ENCODE measurements around the gene AFF1. TPM values are rescaled to one million over a fixed set of nuclear protein-coding genes. Genes with fewer than 3 reads are reported as not detected.
"Not testable (repeated sequence)": the region's sequence is repeated elsewhere in the genome, so short reads cannot be mapped to it uniquely, and the experiment has no call there.

AFF1 gene
- total RNA-seq, 2 experiments from 2014 or later: 42.3 to 67.5 TPM

DNA sequence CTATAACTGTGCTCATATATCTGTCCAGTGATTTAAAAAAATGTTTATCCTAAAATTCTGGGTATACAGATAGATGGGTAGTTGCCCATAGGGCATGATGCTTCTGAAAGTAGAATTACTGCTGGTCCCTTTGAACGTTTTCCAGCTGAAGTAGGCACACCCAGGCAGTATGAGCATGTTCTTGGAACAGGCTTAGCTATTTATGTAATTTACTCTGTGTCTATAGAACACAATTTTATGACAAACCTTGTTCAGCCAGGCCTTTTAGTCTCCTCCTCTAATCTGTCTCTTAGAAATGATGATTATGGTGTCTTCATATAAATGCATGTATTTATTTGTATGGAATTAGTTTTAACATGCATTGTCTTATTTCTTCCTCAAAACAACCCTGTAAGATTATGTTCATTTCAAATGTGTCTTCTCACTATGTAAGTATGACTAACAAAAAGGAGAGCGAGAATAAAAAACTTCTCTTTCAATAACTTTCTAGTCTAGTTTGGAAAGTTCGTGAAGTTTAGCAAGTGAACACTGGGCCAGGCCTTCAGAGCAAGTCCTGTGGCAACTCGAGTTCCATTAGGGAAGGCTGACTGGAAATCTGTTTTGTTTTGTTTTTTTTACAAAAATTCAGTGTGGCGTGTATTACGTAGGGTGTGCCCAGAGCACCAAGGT is 142.0 kb downstream of the AFF1 start:
- peaks cover 11% of the 10 kb centered on the region for H3K36me3 Mint-ChIP-seq
- H3K27me3 Mint-ChIP-seq: no peaks in the 10 kb centered on the region
- no peak overlapping the region for H3K4me3 Mint-ChIP-seq
- H3K9me3 Mint-ChIP-seq (ENCODE audit: low read depth): no peaks in the 10 kb centered on the region
- DNase-seq (no peak), ATAC-seq (no peak)
- CTCF ChIA-PET: interaction anchor here (0.6 to 1.2 kb wide), 3 partner anchors 16 to 75 kb away, joined by 3 to 4 read pairs (median 4); no protein-coding TSS in a partner anchor
- H3K4me1 Mint-ChIP-seq: peaks cover 33% of the 10 kb centered on the region
- no peak overlapping the region for H3K27ac Mint-ChIP-seq

DNA sequence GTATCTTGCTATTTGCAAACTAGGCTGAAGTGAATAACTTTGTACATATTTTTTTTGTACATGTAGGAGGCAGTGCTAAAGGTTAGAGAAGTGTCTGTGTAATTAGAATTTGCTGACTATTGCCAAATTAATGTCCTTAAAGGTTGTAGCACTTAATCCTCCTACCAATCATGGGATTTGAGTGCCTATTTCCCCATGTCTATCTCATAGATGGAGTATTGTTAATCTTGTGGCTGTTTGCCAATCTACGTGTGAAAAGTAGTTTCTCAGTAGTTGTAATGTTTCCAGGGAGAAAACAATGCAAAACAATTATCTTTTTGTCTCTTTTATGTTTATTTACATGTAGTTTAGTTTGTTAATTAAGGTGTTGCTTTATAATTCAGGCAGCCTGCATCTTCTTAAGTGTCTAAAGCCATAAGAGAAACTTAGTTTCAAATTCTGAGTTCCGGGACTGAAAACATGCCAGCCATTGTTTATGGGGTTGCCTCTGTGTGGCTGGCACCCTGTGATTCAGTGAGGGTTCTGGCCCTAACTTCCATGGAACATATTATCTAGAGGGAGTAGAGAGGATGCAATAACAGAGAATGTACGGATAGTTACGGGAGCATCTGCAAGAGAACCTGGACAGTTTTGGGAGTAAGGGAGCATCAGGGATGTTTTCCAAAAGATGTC is 143.2 kb downstream of the AFF1 start:
- H3K4me1 Mint-ChIP-seq: peaks cover 30% of the 10 kb centered on the region
- no peak for ATAC-seq
- no peaks in the 10 kb centered on the region for H3K9me3 Mint-ChIP-seq (ENCODE audit: low read depth)
- peaks cover 13% of the 10 kb centered on the region for H3K36me3 Mint-ChIP-seq
- no peak for DNase-seq
- H3K27me3 Mint-ChIP-seq: no peaks in the 10 kb centered on the region
- no peak overlapping the region for H3K4me3 Mint-ChIP-seq
- CTCF ChIA-PET: interaction anchor here (1.5 kb wide), 1 partner anchor 11 kb away, joined by 4 read pairs; no protein-coding TSS in a partner anchor
- H3K27ac Mint-ChIP-seq: no peak overlapping the region

DNA sequence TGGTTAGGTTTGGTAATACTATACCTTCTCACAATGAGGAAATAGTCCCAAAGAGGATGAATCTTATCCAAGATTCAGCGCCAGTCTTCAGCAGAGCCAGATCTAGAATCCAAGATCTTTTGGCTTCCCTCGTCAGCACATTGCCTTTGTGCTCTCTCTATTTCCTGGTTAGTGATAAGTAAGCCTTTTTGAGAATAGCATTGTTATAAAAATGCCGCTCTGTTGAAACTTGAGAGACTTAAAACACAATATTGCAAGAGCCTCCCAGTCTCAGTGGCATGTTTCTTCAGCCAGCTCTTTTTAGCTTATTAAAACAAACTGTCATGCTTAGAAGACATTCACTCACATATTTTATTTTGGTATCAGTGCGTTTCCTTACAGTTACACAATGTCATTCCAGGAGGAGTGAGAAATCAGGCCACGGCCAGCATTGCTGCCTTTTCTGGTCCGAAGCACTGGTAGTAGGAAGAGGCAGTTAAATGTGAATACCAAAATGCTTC is 144.2 kb downstream of the AFF1 start:
- H3K27me3 Mint-ChIP-seq: no peaks in the 10 kb centered on the region
- CTCF ChIA-PET: interaction anchor here (1.0 to 1.5 kb wide), 3 partner anchors 9 to 17 kb away, joined by 3 to 4 read pairs (median 3); no protein-coding TSS in a partner anchor
- ATAC-seq: no peak
- no peaks in the 10 kb centered on the region for H3K9me3 Mint-ChIP-seq (ENCODE audit: low read depth)
- H3K27ac Mint-ChIP-seq: no peak overlapping the region
- H3K4me1 Mint-ChIP-seq: peaks cover 22% of the 10 kb centered on the region
- H3K4me3 Mint-ChIP-seq: no peak overlapping the region
- DNase-seq: no peak
- peaks cover 14% of the 10 kb centered on the region for H3K36me3 Mint-ChIP-seq

DNA sequence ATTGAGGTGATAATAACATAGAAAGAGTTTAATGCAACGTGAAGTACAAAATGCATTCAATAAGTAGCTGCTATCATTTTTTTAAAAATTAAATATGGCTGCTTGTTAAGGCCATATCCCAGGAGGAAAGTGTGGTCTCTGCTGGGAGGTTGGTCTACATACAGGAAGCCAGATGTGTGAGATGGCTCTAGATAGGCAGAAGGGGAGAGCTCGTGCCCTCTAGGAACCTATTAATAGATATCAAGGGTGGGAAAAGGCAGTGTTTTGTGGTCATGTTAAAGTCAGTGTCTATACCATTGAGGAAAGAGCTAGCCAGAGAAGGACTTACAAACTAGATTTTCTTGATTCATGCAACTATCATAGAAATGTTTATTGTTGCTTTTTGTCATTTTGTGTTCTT is 145.2 kb downstream of the AFF1 start:
- Mint-ChIP-seq H3K36me3 (peaks cover 21% of the 10 kb centered on the region), H3K9me3 (ENCODE audit: low read depth) (no peaks in the 10 kb centered on the region), H3K27me3 (no peaks in the 10 kb centered on the region), H3K27ac (no peak overlapping the region), H3K4me3 (no peak overlapping the region), H3K4me1 (peaks cover 17% of the 10 kb centered on the region)
- CTCF ChIA-PET: interaction anchor here (0.9 to 1.1 kb wide), 3 partner anchors 10 to 23 kb away, joined by 3 read pairs; no protein-coding TSS in a partner anchor
- ATAC-seq: no peak
- no peak for DNase-seq

DNA sequence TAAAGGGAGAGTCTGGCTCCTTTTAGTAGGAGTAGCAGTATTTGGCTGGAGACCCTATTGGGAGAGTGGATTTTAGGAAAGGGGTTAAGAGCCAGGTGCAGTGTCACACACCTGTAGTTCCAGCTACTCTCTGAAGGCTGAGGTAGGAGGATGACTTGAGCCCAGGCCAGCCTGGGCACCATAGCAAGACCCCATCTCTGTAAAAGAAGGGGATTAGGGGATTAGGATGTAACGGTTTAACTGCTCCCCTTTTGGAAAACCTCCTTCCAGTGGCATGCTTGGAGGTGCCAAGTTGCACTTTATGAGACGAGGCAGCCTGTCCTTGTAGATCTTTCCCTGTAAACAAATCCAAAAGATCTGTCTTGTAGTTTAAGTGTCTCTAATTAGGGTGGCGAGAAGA is 145.7 kb downstream of the AFF1 start:
- Mint-ChIP-seq H3K27ac (no peak overlapping the region), H3K4me3 (no peak overlapping the region), H3K4me1 (peaks cover 14% of the 10 kb centered on the region), H3K9me3 (ENCODE audit: low read depth) (no peaks in the 10 kb centered on the region), H3K27me3 (no peaks in the 10 kb centered on the region), H3K36me3 (peaks cover 21% of the 10 kb centered on the region)
- ATAC-seq: no peak
- no peak for DNase-seq
- CTCF ChIA-PET: interaction anchor here (0.9 kb wide), 1 partner anchor 22 kb away, joined by 3 read pairs; no protein-coding TSS in a partner anchor

DNA sequence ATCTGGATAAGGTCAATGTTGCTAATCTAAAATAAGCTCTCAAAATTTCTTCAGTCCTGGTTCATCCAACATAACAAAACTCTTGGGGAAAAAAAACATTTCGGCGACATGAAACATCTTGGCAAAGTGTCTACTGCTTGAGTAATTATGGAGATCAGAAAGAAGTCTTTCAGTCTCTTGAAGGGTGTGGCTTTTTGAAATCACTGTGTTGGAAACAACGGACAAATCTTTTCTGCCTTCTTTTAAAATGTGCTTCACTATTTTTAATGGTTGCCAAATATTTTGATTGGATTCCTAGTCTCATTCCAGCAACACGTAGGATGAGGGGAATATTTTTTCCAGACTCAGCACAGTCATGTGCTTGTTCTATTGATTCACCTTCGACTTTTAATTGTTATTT is 147.0 kb downstream of the AFF1 start:
- DNase-seq: no peak
- CTCF ChIA-PET: no interaction called here
- Mint-ChIP-seq H3K27ac (no peak overlapping the region), H3K9me3 (ENCODE audit: low read depth) (no peaks in the 10 kb centered on the region), H3K4me1 (peaks cover 12% of the 10 kb centered on the region), H3K27me3 (no peaks in the 10 kb centered on the region), H3K36me3 (peaks cover 22% of the 10 kb centered on the region), H3K4me3 (no peak overlapping the region)
- no peak for ATAC-seq

DNA sequence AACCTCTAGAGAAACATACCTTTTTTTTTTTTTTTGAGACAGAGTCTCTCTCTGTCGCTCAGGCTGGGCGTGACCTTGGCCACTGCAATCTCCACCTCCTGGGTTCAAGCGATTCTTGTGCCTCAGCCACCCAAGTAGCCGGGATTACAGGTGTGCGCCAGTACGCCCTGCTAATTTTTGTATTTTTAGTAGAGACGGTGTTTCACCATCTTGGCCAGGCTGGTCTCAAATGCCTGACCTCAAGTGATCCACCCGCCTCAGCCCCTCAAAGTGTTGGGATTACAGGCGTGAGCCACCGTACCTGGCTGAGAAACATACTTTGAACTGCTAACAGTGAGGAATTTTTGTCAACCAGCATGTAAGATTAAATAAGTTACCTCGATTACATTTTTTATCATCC is 150.9 kb downstream of the AFF1 start:
- H3K27ac Mint-ChIP-seq; CTCF ChIA-PET; ATAC-seq; DNase-seq; H3K27me3 Mint-ChIP-seq; H3K4me1 Mint-ChIP-seq; H3K9me3 Mint-ChIP-seq (ENCODE audit: low read depth); H3K4me3 Mint-ChIP-seq: not testable (repeated sequence)
- peaks cover 22% of the 10 kb centered on the region for H3K36me3 Mint-ChIP-seq

DNA sequence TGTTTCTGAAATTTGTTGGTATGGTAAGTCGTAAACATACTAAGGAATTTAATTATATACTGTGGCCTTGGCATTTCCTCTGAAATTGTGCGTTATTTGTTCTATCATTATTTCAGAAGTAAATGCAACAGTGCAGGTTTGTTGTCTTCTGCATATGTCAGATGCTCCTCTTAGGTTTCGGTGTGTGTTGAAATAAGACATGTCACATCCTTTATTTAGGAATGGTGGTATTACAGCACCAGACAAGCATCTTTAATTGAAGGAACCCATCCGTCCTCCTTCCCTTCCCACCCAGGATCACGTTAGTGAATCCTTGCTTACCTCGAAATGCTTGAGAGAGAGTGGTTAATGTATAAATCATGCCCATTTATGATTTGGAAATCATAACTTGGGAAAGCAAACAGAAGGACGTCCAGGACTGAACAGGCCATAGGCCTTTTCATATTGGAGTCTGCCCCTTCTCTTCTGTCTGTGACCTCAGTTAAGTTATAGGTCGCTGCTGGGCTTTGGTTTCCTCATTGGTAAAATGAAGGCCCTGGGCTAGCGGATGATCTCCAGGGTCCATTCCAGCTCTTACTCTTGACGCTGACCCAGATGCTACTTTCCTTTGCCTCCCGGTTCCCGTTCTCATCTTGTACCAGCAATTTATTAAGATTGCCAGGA is 151.5 kb downstream of the AFF1 start:
- Mint-ChIP-seq H3K9me3 (ENCODE audit: low read depth) (no peaks in the 10 kb centered on the region), H3K27ac (no peak overlapping the region), H3K4me1 (peaks cover 8% of the 10 kb centered on the region), H3K36me3 (peaks cover 20% of the 10 kb centered on the region), H3K27me3 (no peaks in the 10 kb centered on the region), H3K4me3 (no peak overlapping the region)
- ATAC-seq (no peak), DNase-seq (no peak)
- CTCF ChIA-PET: no interaction called here

DNA sequence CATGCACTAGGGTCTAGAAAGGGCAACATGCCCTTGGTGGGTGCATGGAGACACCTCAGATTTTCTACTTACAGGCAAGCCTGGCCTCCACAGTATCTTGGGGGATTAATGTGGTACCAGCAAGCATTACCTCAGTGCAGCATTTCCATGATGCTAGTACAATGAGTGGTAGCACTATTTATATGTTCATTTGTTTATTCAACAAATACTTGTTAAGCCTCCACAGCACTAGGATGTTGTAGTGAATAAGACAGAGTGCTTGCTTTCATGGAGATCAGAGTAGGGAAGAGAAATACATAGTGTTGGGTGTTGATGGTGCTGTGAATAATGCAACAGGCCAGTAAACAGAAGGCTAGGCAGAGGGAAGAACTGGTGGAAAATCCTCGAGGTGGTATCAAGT is 152.2 kb downstream of the AFF1 start:
- H3K27me3 Mint-ChIP-seq: no peaks in the 10 kb centered on the region
- peaks cover 8% of the 10 kb centered on the region for H3K4me1 Mint-ChIP-seq
- no peak overlapping the region for H3K4me3 Mint-ChIP-seq
- CTCF ChIA-PET: interaction anchor here (7.9 kb wide), 1 partner anchor 165 kb away, joined by 123 read pairs; no protein-coding TSS in a partner anchor
- H3K9me3 Mint-ChIP-seq (ENCODE audit: low read depth): no peaks in the 10 kb centered on the region
- H3K27ac Mint-ChIP-seq: no peak overlapping the region
- no peak for ATAC-seq
- DNase-seq: no peak
- H3K36me3 Mint-ChIP-seq: peaks cover 13% of the 10 kb centered on the region

DNA sequence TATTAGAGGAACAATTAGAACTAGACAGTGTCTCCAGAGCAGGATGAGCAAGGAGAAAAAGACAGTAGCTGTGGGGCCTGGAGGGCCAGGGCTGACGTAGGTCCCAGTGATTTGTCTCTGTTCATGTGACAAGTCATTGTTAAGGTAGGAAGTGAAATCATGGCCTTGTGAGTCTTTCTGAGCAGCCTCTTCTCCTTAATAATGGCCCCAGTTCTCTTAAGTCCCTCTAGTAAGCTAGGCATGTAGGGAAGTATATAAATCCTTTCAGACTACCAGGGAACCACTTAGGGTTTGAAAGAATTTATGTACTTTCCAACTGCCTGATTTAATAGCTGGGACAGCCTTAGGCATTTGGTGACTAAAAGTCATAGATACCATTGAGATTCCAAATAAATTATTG is 152.6 kb downstream of the AFF1 start:
- Mint-ChIP-seq H3K4me3 (no peak overlapping the region), H3K9me3 (ENCODE audit: low read depth) (no peaks in the 10 kb centered on the region), H3K27me3 (no peaks in the 10 kb centered on the region), H3K4me1 (peaks cover 8% of the 10 kb centered on the region), H3K36me3 (peaks cover 13% of the 10 kb centered on the region), H3K27ac (no peak overlapping the region)
- DNase-seq (no peak), ATAC-seq (no peak)
- CTCF ChIA-PET: interaction anchor here (7.9 kb wide), 1 partner anchor 165 kb away, joined by 123 read pairs; no protein-coding TSS in a partner anchor

DNA sequence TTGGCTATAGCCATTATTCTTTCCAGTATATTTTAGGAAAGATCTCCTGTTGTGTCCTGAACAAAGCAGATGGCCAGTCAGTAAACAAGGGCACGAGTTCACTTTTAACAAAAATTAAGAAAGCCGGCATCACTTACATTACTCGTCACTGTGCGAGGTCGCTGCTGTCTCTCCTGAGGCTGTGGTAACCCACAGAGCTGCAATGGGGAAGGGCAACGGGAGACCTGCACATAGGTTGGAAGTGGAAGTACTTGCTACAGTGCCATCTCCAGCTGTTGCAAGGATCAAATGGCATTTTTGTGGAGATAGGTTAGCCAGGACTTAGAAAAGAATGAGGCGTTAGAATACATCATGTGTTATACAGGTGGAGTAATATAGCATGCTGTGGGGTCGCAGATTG is 153.4 kb downstream of the AFF1 start:
- no peak overlapping the region for H3K27ac Mint-ChIP-seq
- H3K36me3 Mint-ChIP-seq: peaks cover 13% of the 10 kb centered on the region
- ATAC-seq (no peak), DNase-seq (no peak)
- CTCF ChIA-PET: interaction anchor here (1.9 to 7.9 kb wide), 2 partner anchors 9 to 166 kb away, joined by 4 to 123 read pairs; no protein-coding TSS in a partner anchor
- H3K27me3 Mint-ChIP-seq: no peaks in the 10 kb centered on the region
- H3K4me3 Mint-ChIP-seq: no peak overlapping the region
- H3K9me3 Mint-ChIP-seq (ENCODE audit: low read depth): no peaks in the 10 kb centered on the region
- peaks cover 8% of the 10 kb centered on the region for H3K4me1 Mint-ChIP-seq

DNA sequence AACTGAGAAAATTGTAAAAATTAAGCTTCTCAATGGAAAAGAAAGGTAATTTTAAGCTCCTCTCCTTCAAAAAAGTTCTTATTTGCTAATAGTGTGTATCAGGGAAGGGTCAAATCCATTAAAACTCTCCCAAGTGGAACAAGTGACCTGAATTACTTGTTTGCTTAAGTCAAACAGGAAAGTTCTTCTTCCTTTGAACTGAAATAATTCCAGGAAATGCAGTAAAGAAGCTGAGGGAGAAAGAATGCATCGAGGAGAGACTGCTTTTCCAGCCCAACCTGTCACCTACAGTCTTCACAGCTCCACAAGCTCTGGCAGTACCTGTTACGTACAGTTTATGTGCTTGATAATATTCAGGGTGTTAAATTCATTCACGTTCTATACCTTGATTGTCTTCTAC is 154.6 kb downstream of the AFF1 start:
- CTCF ChIA-PET: interaction anchor here (1.0 to 7.9 kb wide), 3 partner anchors 11 to 167 kb away, joined by 3 to 123 read pairs (median 4); no protein-coding TSS in a partner anchor
- Mint-ChIP-seq H3K4me1 (peaks cover 9% of the 10 kb centered on the region), H3K27me3 (no peaks in the 10 kb centered on the region), H3K9me3 (ENCODE audit: low read depth) (no peaks in the 10 kb centered on the region), H3K4me3 (no peak overlapping the region), H3K27ac (no peak overlapping the region), H3K36me3 (peaks cover 11% of the 10 kb centered on the region)
- no peak for ATAC-seq
- DNase-seq: no peak

DNA sequence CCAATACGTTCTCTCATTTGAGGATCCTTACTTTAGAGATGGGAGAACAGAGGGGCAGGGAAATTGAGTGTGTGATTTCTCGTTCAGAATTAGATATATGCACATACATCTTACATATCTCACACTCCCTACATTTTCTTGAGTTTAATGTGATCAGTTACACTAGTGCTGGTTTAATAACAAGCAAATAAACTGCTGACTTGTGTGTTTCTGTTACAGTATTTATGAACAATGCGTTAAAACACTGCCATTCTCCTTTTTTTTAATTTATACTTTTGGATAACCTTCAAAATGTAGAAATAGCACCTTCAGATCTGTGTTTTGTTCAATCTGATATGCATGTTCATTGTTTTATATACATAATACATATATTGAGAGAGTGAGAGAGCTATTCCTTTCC is 155.5 kb downstream of the AFF1 start:
- no peak for ATAC-seq
- H3K9me3 Mint-ChIP-seq (ENCODE audit: low read depth): no peaks in the 10 kb centered on the region
- peaks cover 5% of the 10 kb centered on the region for H3K36me3 Mint-ChIP-seq
- H3K4me3 Mint-ChIP-seq: no peak overlapping the region
- H3K4me1 Mint-ChIP-seq: peaks cover 5% of the 10 kb centered on the region
- no peak for DNase-seq
- H3K27ac Mint-ChIP-seq: no peak overlapping the region
- CTCF ChIA-PET: interaction anchor here (1.0 to 7.9 kb wide), 4 partner anchors 11 to 168 kb away, joined by 3 to 123 read pairs (median 10); no protein-coding TSS in a partner anchor
- no peaks in the 10 kb centered on the region for H3K27me3 Mint-ChIP-seq

All from activated CD8-positive, alpha-beta memory T cell treated with anti-CD3 and anti-CD28 coated beads, Interleukin-2, amount 10 ng/mL, durations not matched to agents 7 days and 5 days (primary cell).